Uterus (tissue), 2 donors: ENCODE measurements around the gene CLCN5.

Experiments used
- POLR2A ChIP-seq, 2 donors: fragments of 450-650 bp; IDR thresholded peaks; one replicate each; pipeline ENCODE4 v1.6.1; 2016; ENCODE audit warnings: antibody characterized with exemption in 2 of 2, mild to moderate bottlenecking in 1 of 2, moderate library complexity in 1 of 2
- TF ChIP-seq, protein P1 (sequence below), 4 experiments: fragments of 200-600 bp in 2 of 4; fragments of 450-650 bp in 2 of 4; sonication (generic) in 2 of 4; IDR thresholded peaks; one replicate each; pipeline ENCODE4 v1.5.1; 2016 to 2019; ENCODE audit warnings: antibody characterized with exemption in 4 of 4, mild to moderate bottlenecking in 2 of 4, moderate library complexity in 1 of 4

DNA sequence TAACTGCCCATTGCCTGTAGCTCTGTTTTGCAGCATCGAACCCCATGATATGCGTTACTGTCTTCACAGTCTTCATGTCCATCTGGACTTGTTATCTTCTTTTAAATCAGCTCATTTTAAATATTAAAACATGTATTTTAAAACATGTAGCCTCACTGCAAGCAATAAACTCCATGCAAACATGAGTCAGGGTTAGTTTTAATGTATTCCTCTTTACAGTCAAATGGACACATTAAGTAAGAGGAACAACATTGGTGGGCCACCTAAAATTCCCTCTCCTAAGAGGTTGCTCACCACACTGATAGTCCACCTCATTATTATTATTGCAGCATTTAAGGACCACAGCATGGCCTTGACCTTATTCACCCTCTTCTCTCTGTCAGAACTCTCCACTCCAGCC lies 74.1 kb downstream of the CLCN5 start:
- TF ChIP-seq, protein P1, sequence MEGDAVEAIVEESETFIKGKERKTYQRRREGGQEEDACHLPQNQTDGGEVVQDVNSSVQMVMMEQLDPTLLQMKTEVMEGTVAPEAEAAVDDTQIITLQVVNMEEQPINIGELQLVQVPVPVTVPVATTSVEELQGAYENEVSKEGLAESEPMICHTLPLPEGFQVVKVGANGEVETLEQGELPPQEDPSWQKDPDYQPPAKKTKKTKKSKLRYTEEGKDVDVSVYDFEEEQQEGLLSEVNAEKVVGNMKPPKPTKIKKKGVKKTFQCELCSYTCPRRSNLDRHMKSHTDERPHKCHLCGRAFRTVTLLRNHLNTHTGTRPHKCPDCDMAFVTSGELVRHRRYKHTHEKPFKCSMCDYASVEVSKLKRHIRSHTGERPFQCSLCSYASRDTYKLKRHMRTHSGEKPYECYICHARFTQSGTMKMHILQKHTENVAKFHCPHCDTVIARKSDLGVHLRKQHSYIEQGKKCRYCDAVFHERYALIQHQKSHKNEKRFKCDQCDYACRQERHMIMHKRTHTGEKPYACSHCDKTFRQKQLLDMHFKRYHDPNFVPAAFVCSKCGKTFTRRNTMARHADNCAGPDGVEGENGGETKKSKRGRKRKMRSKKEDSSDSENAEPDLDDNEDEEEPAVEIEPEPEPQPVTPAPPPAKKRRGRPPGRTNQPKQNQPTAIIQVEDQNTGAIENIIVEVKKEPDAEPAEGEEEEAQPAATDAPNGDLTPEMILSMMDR (IDR thresholded peaks at IDR 0.05): no peak
- no peak for TF ChIP-seq POLR2A (IDR thresholded peaks at IDR 0.05)
